Measurements from ENCODE around the gene SLC17A4. TPM values are rescaled to one million over a fixed set of nuclear protein-coding genes. Genes with fewer than 3 reads are reported as not detected.

The SLC17A4 gene
- total RNA-seq, 1 donor from 2014 or later, result not detected

GRCh38 chr6:25727028-25727427 lies 27.5 kb upstream of the SLC17A4 start:
- no peak overlapping the region for H3K9ac ChIP-seq (ENCODE audit: low read depth in 1 of 3, low read length in 3 of 3)
- H3K36me3 ChIP-seq (ENCODE audit: control insufficient read depth in 3 of 3, insufficient read depth in 3 of 3, low read length in 3 of 3), result no peaks in the 10 kb centered on the region
- H3K4me3 ChIP-seq (ENCODE audit: low read length in 3 of 3), result no peak overlapping the region
- no peak overlapping the region for H3K27ac ChIP-seq (ENCODE audit: low read depth, low read length)
- H3K4me1 ChIP-seq (ENCODE audit: control insufficient read depth in 3 of 3, insufficient read depth in 3 of 3, low read length in 3 of 3), result no peaks in the 10 kb centered on the region
- H3K27me3 ChIP-seq (ENCODE audit: control insufficient read depth in 3 of 3, insufficient read depth in 3 of 3, low read length in 3 of 3), result peaks cover 0 to 3% (median 0%) of the 10 kb centered on the region in 3 donors
- peaks cover 0 to 4% (median under 1%) of the 10 kb centered on the region in 3 donors for H3K9me3 ChIP-seq (ENCODE audit: control insufficient read depth in 3 of 3, low read length in 3 of 3)

DNA sequence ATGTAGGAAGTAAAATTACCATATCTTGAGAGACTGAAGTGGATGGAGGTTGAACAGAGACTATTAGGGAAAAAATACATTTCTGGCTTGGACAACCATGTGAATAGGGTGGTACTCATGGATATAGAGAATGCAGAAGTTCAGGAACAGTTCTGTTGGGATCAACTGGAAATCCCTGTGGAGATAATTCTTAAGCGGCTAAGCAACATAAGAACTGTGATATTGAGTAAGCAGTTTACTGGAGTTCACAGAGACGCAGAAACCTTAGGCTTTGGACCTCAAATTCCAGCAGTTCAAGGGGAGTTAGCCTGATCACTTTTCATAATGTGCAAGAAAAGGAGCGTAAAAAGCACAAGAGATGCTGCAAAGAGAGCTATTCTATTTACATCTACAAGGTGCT lies 23.6 kb upstream of the SLC17A4 start:
- Histone ChIP-seq H3K4me3 (ENCODE audit: low read length in 3 of 3) (no peak overlapping the region), H3K27ac (ENCODE audit: low read depth, low read length) (no peak overlapping the region), H3K9me3 (ENCODE audit: control insufficient read depth in 3 of 3, low read length in 3 of 3) (peaks cover 0 to 4% (median 2%) of the 10 kb centered on the region in 3 donors), H3K9ac (ENCODE audit: low read depth in 1 of 3, low read length in 3 of 3) (no peak overlapping the region), H3K36me3 (ENCODE audit: control insufficient read depth in 3 of 3, insufficient read depth in 3 of 3, low read length in 3 of 3) (no peaks in the 10 kb centered on the region), H3K4me1 (ENCODE audit: control insufficient read depth in 3 of 3, insufficient read depth in 3 of 3, low read length in 3 of 3) (no peaks in the 10 kb centered on the region), H3K27me3 (ENCODE audit: control insufficient read depth in 3 of 3, insufficient read depth in 3 of 3, low read length in 3 of 3) (peaks cover 0 to 5% (median 3%) of the 10 kb centered on the region in 3 donors)

GRCh38 chr6:25731721-25732120 lies 22.8 kb upstream of the SLC17A4 start:
- no peaks in the 10 kb centered on the region for H3K4me1 ChIP-seq (ENCODE audit: control insufficient read depth in 3 of 3, insufficient read depth in 3 of 3, low read length in 3 of 3)
- peaks cover 0 to 4% (median 2%) of the 10 kb centered on the region in 3 donors for H3K9me3 ChIP-seq (ENCODE audit: control insufficient read depth in 3 of 3, low read length in 3 of 3)
- H3K27ac ChIP-seq (ENCODE audit: low read depth, low read length), result no peak overlapping the region
- no peak overlapping the region for H3K9ac ChIP-seq (ENCODE audit: low read depth in 1 of 3, low read length in 3 of 3)
- H3K27me3 ChIP-seq (ENCODE audit: control insufficient read depth in 3 of 3, insufficient read depth in 3 of 3, low read length in 3 of 3), result peaks cover 0 to 5% (median 3%) of the 10 kb centered on the region in 3 donors
- no peaks in the 10 kb centered on the region for H3K36me3 ChIP-seq (ENCODE audit: control insufficient read depth in 3 of 3, insufficient read depth in 3 of 3, low read length in 3 of 3)
- H3K4me3 ChIP-seq (ENCODE audit: low read length in 3 of 3), result no peak overlapping the region

DNA sequence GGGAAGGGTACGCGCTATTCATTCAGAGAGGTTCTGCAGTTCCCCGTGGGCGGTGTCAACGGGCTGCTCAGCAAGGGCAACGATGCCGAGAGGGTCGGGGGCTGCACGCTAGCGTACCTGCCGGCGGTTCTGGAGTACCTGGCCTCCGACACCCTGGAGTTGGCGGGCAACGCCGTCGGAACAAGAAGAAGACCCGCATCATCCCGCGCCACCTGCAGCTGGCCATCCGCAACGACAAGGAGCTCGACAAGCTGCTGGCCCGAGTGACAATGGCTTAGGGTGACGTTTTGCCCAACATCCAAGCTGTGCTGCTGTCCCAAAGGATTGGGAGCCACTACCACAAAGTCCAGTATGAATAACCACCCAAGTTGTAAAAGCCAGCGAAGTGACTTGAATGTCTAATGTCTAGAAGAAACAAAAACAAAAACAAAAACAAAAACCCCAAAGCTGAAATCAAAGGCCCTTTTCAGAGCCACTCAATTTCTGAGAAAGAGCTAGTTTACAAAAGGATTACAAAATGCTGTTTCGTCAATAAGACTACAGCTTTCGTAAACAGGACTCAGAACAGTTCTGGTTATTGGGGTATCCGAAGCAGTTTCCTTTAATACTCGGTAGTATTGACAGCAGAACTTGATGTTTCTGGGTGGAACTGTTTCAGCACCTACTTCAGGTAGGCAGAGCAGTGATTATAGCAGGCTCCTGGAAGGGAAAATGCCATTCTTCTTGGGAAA lies 21.9 kb upstream of the SLC17A4 start:
- Histone ChIP-seq H3K27ac (ENCODE audit: low read depth, low read length) (no peak overlapping the region), H3K27me3 (ENCODE audit: control insufficient read depth in 3 of 3, insufficient read depth in 3 of 3, low read length in 3 of 3) (peaks cover 0 to 5% (median 3%) of the 10 kb centered on the region in 3 donors), H3K9ac (ENCODE audit: low read depth in 1 of 3, low read length in 3 of 3) (no peak overlapping the region), H3K36me3 (ENCODE audit: control insufficient read depth in 3 of 3, insufficient read depth in 3 of 3, low read length in 3 of 3) (no peaks in the 10 kb centered on the region), H3K4me1 (ENCODE audit: control insufficient read depth in 3 of 3, insufficient read depth in 3 of 3, low read length in 3 of 3) (no peaks in the 10 kb centered on the region), H3K9me3 (ENCODE audit: control insufficient read depth in 3 of 3, low read length in 3 of 3) (peaks cover 0 to 6% (median 2%) of the 10 kb centered on the region in 3 donors), H3K4me3 (ENCODE audit: low read length in 3 of 3) (no peak overlapping the region)

- H3K9me3 ChIP-seq (ENCODE audit: control insufficient read depth in 3 of 3, low read length in 3 of 3), result peaks cover 0 to 6% (median 2%) of the 10 kb centered on the region in 3 donors
- no peak overlapping the region for H3K9ac ChIP-seq (ENCODE audit: low read depth in 1 of 3, low read length in 3 of 3)
- no peak overlapping the region for H3K4me3 ChIP-seq (ENCODE audit: low read length in 3 of 3)
- H3K27ac ChIP-seq (ENCODE audit: low read depth, low read length), result no peak overlapping the region
- no peaks in the 10 kb centered on the region for H3K36me3 ChIP-seq (ENCODE audit: control insufficient read depth in 3 of 3, insufficient read depth in 3 of 3, low read length in 3 of 3)
- H3K27me3 ChIP-seq (ENCODE audit: control insufficient read depth in 3 of 3, insufficient read depth in 3 of 3, low read length in 3 of 3), result peaks cover 0 to 5% (median 3%) of the 10 kb centered on the region in 3 donors
- H3K4me1 ChIP-seq (ENCODE audit: control insufficient read depth in 3 of 3, insufficient read depth in 3 of 3, low read length in 3 of 3), result no peaks in the 10 kb centered on the region
Measured at GRCh38 chr6:25735261-25735660, 19.3 kb upstream of the SLC17A4 start.

- H3K9me3 ChIP-seq (ENCODE audit: control insufficient read depth in 3 of 3, low read length in 3 of 3), result no peaks in the 10 kb centered on the region
- no peaks in the 10 kb centered on the region for H3K4me1 ChIP-seq (ENCODE audit: control insufficient read depth in 3 of 3, insufficient read depth in 3 of 3, low read length in 3 of 3)
- H3K4me3 ChIP-seq (ENCODE audit: low read length in 3 of 3), result no peak overlapping the region
- H3K27ac ChIP-seq (ENCODE audit: low read depth, low read length), result no peak overlapping the region
- H3K36me3 ChIP-seq (ENCODE audit: control insufficient read depth in 3 of 3, insufficient read depth in 3 of 3, low read length in 3 of 3), result no peaks in the 10 kb centered on the region
- H3K27me3 ChIP-seq (ENCODE audit: control insufficient read depth in 3 of 3, insufficient read depth in 3 of 3, low read length in 3 of 3), result no peaks in the 10 kb centered on the region
- H3K9ac ChIP-seq (ENCODE audit: low read depth in 1 of 3, low read length in 3 of 3), result no peak overlapping the region
Measured at GRCh38 chr6:25743868-25744267, 10.7 kb upstream of the SLC17A4 start.

- no peak overlapping the region for H3K27ac ChIP-seq (ENCODE audit: low read depth, low read length)
- H3K9ac ChIP-seq (ENCODE audit: low read depth in 1 of 3, low read length in 3 of 3), result no peak overlapping the region
- H3K4me1 ChIP-seq (ENCODE audit: control insufficient read depth in 3 of 3, insufficient read depth in 3 of 3, low read length in 3 of 3), result no peaks in the 10 kb centered on the region
- no peaks in the 10 kb centered on the region for H3K27me3 ChIP-seq (ENCODE audit: control insufficient read depth in 3 of 3, insufficient read depth in 3 of 3, low read length in 3 of 3)
- H3K4me3 ChIP-seq (ENCODE audit: low read length in 3 of 3), result no peak overlapping the region
- H3K9me3 ChIP-seq (ENCODE audit: control insufficient read depth in 3 of 3, low read length in 3 of 3), result no peaks in the 10 kb centered on the region
- H3K36me3 ChIP-seq (ENCODE audit: control insufficient read depth in 3 of 3, insufficient read depth in 3 of 3, low read length in 3 of 3), result no peaks in the 10 kb centered on the region
Measured at GRCh38 chr6:25745836-25746235, 8.7 kb upstream of the SLC17A4 start.

- H3K9ac ChIP-seq (ENCODE audit: low read depth in 1 of 3, low read length in 3 of 3), result no peak overlapping the region
- H3K9me3 ChIP-seq (ENCODE audit: control insufficient read depth in 3 of 3, low read length in 3 of 3), result no peaks in the 10 kb centered on the region
- no peak overlapping the region for H3K27ac ChIP-seq (ENCODE audit: low read depth, low read length)
- H3K27me3 ChIP-seq (ENCODE audit: control insufficient read depth in 3 of 3, insufficient read depth in 3 of 3, low read length in 3 of 3), result no peaks in the 10 kb centered on the region
- no peak overlapping the region for H3K4me3 ChIP-seq (ENCODE audit: low read length in 3 of 3)
- no peaks in the 10 kb centered on the region for H3K4me1 ChIP-seq (ENCODE audit: control insufficient read depth in 3 of 3, insufficient read depth in 3 of 3, low read length in 3 of 3)
- H3K36me3 ChIP-seq (ENCODE audit: control insufficient read depth in 3 of 3, insufficient read depth in 3 of 3, low read length in 3 of 3), result no peaks in the 10 kb centered on the region
Measured at GRCh38 chr6:25746968-25747367, 7.6 kb upstream of the SLC17A4 start.

DNA sequence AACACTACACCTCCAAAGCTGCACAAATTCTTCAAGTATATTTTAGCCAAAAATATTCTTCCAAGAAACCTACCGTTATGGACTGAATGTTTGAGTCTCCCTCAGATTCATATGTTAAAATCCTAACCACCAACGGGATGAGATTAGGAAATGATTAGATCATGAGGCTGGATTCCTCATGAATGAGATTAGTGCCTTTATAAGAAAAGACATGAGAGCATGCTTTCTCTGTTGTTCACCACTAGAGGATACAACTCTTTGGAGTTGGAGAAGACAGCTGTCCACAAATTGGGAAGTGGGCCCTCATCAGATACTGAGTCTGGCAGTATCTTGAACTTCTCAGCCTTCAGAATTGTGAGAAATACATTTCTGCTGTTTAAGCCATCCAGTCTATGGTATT lies 7.1 kb upstream of the SLC17A4 start:
- Histone ChIP-seq H3K9ac (ENCODE audit: low read depth in 1 of 3, low read length in 3 of 3) (no peak overlapping the region), H3K27ac (ENCODE audit: low read depth, low read length) (no peak overlapping the region), H3K9me3 (ENCODE audit: control insufficient read depth in 3 of 3, low read length in 3 of 3) (no peaks in the 10 kb centered on the region), H3K27me3 (ENCODE audit: control insufficient read depth in 3 of 3, insufficient read depth in 3 of 3, low read length in 3 of 3) (no peaks in the 10 kb centered on the region), H3K4me3 (ENCODE audit: low read length in 3 of 3) (no peak overlapping the region), H3K36me3 (ENCODE audit: control insufficient read depth in 3 of 3, insufficient read depth in 3 of 3, low read length in 3 of 3) (no peaks in the 10 kb centered on the region), H3K4me1 (ENCODE audit: control insufficient read depth in 3 of 3, insufficient read depth in 3 of 3, low read length in 3 of 3) (no peaks in the 10 kb centered on the region)

- Histone ChIP-seq H3K27ac (ENCODE audit: low read depth, low read length) (no peak overlapping the region), H3K4me3 (ENCODE audit: low read length in 3 of 3) (no peak overlapping the region), H3K4me1 (ENCODE audit: control insufficient read depth in 3 of 3, insufficient read depth in 3 of 3, low read length in 3 of 3) (no peaks in the 10 kb centered on the region), H3K27me3 (ENCODE audit: control insufficient read depth in 3 of 3, insufficient read depth in 3 of 3, low read length in 3 of 3) (no peaks in the 10 kb centered on the region), H3K9me3 (ENCODE audit: control insufficient read depth in 3 of 3, low read length in 3 of 3) (no peaks in the 10 kb centered on the region), H3K9ac (ENCODE audit: low read depth in 1 of 3, low read length in 3 of 3) (no peak overlapping the region), H3K36me3 (ENCODE audit: control insufficient read depth in 3 of 3, insufficient read depth in 3 of 3, low read length in 3 of 3) (no peaks in the 10 kb centered on the region)
Measured at GRCh38 chr6:25748049-25748448, 6.5 kb upstream of the SLC17A4 start.
